ENCODE results near the gene ALK. TPM values are rescaled to one million over a fixed set of nuclear protein-coding genes. Genes with fewer than 3 reads are reported as not detected.

Gene ALK
- total RNA-seq, 4 donors from 2014 or later: 0.83 to 1.6 (median 1.2) TPM

DNA sequence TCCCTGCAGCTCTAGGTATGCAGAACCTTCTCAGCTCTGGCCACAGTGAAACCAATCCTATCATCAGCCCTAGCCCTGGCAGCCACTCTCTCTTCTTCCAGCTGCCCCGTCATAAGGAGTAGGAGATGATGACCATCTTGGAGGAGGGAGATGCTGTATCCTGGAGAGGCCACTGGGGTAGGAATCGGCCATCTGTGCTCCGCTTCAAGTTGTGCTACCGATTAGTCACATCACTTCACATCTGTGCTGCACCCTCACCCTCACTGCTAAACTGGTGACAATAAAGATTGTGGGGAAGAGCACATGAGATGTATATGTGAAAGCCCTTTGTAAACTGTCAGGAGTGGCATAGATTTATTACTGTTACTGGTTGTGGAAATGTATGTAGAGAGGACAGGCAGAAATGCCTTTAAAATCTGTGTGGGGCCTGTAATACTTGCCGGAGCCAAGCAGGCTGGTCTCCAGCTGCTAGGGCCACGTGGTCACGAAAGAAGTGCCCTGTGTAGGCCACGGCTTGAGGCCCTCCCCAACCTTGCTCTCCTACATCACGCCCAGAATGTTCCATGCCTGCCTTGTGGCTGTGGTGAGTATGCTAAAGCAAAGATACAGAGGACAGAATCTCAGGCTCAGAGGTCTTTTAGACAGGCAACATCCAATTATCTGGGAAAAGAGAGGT is 569.3 kb downstream of the ALK start:
- no peak for DNase-seq (ENCODE audit: extremely low spot score)
- Histone ChIP-seq H3K27me3 (peaks cover 0 to 4% (median 0%) of the 10 kb centered on the region in 4 donors), H3K4me1 (no peaks in the 10 kb centered on the region), H3K27ac (replicated peaks in 1 of 4) (no peak overlapping the region), H3K4me3 (no peak overlapping the region), H3K9me3 (no peaks in the 10 kb centered on the region), H3K36me3 (no peaks in the 10 kb centered on the region)
- 88% methylated on average over 9 of the region's 9 CpGs for WGBS
- TF ChIP-seq POLR2A (IDR thresholded peaks at IDR 0.05; ENCODE audit: low read depth) (no peak), POLR2AphosphoS5 (IDR thresholded peaks at IDR 0.05) (no peak)
- intact Hi-C loops (cut with DNase I): no loop called here

DNA sequence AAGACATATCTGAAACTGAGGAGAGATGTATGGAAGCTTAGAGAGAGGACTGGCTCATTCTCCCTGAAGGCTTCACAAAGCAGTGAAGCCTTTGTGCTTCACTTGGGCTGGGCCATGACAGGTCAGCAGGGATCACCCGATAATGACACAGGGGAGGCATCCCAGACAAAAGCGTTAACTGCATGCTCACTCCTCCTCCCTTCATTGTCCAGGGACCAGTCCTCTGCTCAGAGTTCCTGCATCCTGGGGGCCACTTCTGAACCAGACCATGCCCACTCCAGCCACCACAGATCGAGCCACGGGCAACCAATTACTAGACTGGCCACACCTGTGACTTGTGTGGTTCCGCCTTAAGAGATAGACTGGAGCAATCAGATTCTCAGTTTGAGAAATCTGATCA is 570.1 kb downstream of the ALK start:
- Histone ChIP-seq H3K4me1 (no peaks in the 10 kb centered on the region), H3K4me3 (no peak overlapping the region), H3K27me3 (peaks cover 0 to 4% (median 0%) of the 10 kb centered on the region in 4 donors), H3K36me3 (no peaks in the 10 kb centered on the region), H3K9me3 (no peaks in the 10 kb centered on the region), H3K27ac (replicated peaks in 1 of 4) (no peak overlapping the region)
- TF ChIP-seq, protein P1, sequence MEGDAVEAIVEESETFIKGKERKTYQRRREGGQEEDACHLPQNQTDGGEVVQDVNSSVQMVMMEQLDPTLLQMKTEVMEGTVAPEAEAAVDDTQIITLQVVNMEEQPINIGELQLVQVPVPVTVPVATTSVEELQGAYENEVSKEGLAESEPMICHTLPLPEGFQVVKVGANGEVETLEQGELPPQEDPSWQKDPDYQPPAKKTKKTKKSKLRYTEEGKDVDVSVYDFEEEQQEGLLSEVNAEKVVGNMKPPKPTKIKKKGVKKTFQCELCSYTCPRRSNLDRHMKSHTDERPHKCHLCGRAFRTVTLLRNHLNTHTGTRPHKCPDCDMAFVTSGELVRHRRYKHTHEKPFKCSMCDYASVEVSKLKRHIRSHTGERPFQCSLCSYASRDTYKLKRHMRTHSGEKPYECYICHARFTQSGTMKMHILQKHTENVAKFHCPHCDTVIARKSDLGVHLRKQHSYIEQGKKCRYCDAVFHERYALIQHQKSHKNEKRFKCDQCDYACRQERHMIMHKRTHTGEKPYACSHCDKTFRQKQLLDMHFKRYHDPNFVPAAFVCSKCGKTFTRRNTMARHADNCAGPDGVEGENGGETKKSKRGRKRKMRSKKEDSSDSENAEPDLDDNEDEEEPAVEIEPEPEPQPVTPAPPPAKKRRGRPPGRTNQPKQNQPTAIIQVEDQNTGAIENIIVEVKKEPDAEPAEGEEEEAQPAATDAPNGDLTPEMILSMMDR (IDR thresholded peaks at IDR 0.05): no peak
- intact Hi-C loops (cut with DNase I): no loop called here
- no peak for DNase-seq (ENCODE audit: extremely low spot score)
- 89% methylated on average over 2 of the region's 5 CpGs for WGBS

DNA sequence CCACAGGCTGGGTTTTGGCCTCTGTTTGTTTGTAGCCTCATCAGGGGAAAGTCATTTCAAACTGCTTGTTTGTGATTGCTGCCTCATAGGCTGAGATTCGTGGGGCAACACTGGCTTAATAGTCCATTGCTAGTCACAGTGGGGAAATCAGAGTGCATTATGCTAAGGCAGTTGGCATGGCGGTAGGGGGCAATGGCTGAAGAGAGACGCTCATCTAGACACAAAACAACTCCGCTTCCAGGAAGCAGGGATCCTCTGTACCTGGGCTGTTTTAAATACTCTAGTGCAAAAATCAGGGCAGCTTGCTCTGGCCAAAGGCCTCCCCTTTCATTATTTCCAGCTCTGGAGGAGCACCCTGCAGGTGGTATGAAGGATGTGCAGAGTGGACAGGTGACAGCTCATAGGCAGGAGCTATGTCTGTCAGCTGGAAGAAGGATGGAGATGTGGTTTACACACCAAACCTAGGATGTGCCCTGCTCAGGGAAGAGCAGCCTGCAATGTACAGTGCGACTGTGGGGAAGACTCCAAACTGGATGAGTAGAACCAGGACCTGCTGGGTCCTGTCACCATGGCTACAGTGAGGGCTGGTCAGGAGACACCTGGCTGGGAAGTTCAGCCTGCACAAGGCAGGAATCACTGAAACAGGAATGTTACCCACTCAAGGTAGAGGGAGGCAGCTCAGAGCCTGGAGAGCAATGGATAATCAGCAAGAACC is 571.9 kb downstream of the ALK start:
- no peak overlapping the region for H3K4me3 ChIP-seq
- TF ChIP-seq, protein P1 (IDR thresholded peaks at IDR 0.05): no peak
- TF ChIP-seq POLR2AphosphoS5 (IDR thresholded peaks at IDR 0.05): no peak
- TF ChIP-seq EP300 (IDR thresholded peaks at IDR 0.05): no peak
- no peak for TF ChIP-seq POLR2A (IDR thresholded peaks at IDR 0.05; ENCODE audit: low read depth)
- WGBS: 87% methylated on average over 5 of the region's 5 CpGs
- H3K27me3 ChIP-seq: peaks cover 0 to 4% (median 0%) of the 10 kb centered on the region in 4 donors
- H3K9me3 ChIP-seq: no peaks in the 10 kb centered on the region
- H3K27ac ChIP-seq (replicated peaks in 1 of 4): no peak overlapping the region
- intact Hi-C loops (cut with DNase I): no loop called here
- no peak for DNase-seq (ENCODE audit: extremely low spot score)
- no peaks in the 10 kb centered on the region for H3K36me3 ChIP-seq
- no peaks in the 10 kb centered on the region for H3K4me1 ChIP-seq

DNA sequence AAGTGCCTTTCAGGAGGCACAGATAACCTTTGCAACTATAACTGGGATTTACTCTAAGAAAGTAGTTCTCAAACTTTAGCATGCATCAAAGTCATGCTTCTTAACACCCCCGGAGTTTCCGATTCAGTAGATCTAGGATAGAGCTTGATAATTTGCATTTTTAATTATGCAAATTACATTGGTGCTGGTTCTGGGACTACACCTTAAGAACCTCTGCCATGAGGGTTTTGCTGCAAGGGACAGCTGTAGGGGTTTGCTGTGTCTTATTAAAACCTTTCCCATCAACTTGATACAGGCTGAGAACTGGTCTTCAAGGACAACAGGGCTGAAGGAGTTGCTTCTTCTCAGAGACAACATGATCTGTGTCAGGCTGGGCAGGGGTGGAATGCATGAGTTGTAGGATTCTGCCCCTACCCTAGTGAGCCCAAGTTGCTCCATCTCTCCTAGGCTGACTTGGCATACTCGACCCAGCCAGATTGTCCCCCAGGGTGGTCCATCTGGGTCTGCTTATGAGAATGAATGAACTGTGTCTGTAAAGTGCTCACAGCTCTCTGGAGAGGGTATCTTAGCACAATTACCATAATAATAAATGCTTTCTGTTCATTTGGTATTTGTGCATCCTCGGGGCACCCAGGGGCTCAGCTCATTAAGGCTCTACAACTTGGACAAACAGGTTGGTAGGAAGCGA is 573.5 kb downstream of the ALK start:
- intact Hi-C loops (cut with DNase I): no loop called here
- 69% methylated on average over 5 of the region's 5 CpGs for WGBS
- no peaks in the 10 kb centered on the region for H3K9me3 ChIP-seq
- no peak overlapping the region for H3K4me3 ChIP-seq
- H3K4me1 ChIP-seq: no peaks in the 10 kb centered on the region
- no peak for DNase-seq (ENCODE audit: extremely low spot score)
- H3K36me3 ChIP-seq: no peaks in the 10 kb centered on the region
- H3K27ac ChIP-seq (replicated peaks in 1 of 4): no peak overlapping the region
- TF ChIP-seq, protein P1 (IDR thresholded peaks at IDR 0.05): no peak
- TF ChIP-seq POLR2AphosphoS5 (IDR thresholded peaks at IDR 0.05) (no peak), POLR2A (IDR thresholded peaks at IDR 0.05; ENCODE audit: low read depth) (no peak), EP300 (IDR thresholded peaks at IDR 0.05) (no peak)
- H3K27me3 ChIP-seq: peaks cover 0 to 4% (median 0%) of the 10 kb centered on the region in 4 donors

DNA sequence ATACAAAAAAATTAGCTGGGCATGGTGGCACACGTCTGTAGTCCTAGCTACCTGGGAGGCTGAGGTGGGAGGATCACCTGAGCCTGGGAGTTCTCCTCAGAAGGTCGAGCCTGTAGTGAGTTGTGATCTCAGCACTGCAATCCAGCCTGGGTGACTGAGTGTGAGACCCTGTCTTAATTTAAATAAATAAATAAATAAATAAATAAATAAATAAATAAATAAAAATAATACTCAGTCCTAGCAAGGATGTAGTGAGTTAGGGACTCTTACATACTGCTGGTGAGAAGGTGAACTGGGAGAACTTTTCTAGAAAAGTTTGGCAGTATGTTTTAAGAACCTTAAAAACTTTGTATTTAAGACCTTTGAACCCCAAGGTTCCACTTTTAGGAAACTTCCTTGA is 576.1 kb downstream of the ALK start:
- TF ChIP-seq, protein P1 (IDR thresholded peaks at IDR 0.05): no peak
- TF ChIP-seq POLR2A (IDR thresholded peaks at IDR 0.05; ENCODE audit: low read depth) (no peak), EP300 (IDR thresholded peaks at IDR 0.05) (no peak), POLR2AphosphoS5 (IDR thresholded peaks at IDR 0.05) (no peak)
- intact Hi-C loops (cut with DNase I): no loop called here
- WGBS: 89% methylated on average over 2 of the region's 2 CpGs

More for the DNA sequence above, 576.1 kb downstream of the ALK start:
- no peak overlapping the region for H3K27ac ChIP-seq (replicated peaks in 1 of 4)
- peaks cover 0 to 4% (median 0%) of the 10 kb centered on the region in 4 donors for H3K27me3 ChIP-seq
- no peak for DNase-seq (ENCODE audit: extremely low spot score)
- no peak overlapping the region for H3K4me3 ChIP-seq
- no peaks in the 10 kb centered on the region for H3K4me1 ChIP-seq
- no peaks in the 10 kb centered on the region for H3K9me3 ChIP-seq
- no peaks in the 10 kb centered on the region for H3K36me3 ChIP-seq

All from esophagus muscularis mucosa (tissue), 4 donors.